Kidney (tissue), 14 donors: ENCODE results near the gene SLC18A3. TPM values are rescaled to one million over a fixed set of nuclear protein-coding genes. Genes with fewer than 3 reads are reported as not detected.

Experiments
- DNase-seq, 5 donors: peaks; one replicate each; pipeline ENCODE4 v3.0.0-alpha.2; 2013 to 2020
- FAIRE-seq: peaks from 2 replicates; lab custom pipeline; 2012; peaks lifted over from hg19 to GRCh38; lab: Jason Lieb, UNC
- H3K27ac ChIP-seq, 2 donors: one replicate each; pipeline ENCODE4 v1.7.0; 2013; ENCODE audit warnings: low read depth in 2 of 2, low read length in 2 of 2, inconsistent platforms in 1 of 2
- H3K27me3 ChIP-seq: one replicate; pipeline ENCODE4 v1.7.1; 2013; ENCODE audit warnings: low read length, inconsistent platforms; ENCODE audit not compliant: control insufficient read depth, insufficient read depth
- H3K36me3 ChIP-seq, 3 donors: one replicate each; pipeline versions ENCODE4 v1.7.0 to v1.7.1; 2013; ENCODE audit warnings: low read length in 3 of 3, control low read depth in 1 of 3, inconsistent platforms in 1 of 3; ENCODE audit not compliant: insufficient read depth in 3 of 3, control insufficient read depth in 2 of 3
- H3K4me1 ChIP-seq, 3 donors: one replicate each; pipeline versions ENCODE4 v1.7.0 to v1.7.1; 2013; ENCODE audit warnings: low read length in 3 of 3, inconsistent platforms in 1 of 3, low read depth in 1 of 3; ENCODE audit not compliant: control insufficient read depth in 2 of 3, insufficient read depth in 2 of 3
- H3K4me3 ChIP-seq, 3 donors: one replicate each; pipeline versions ENCODE4 v1.7.0 to v1.8.1; 2013; ENCODE audit warnings: low read length in 3 of 3, control low read depth in 1 of 3, inconsistent platforms in 1 of 3
- H3K9ac ChIP-seq, 3 donors: one replicate each; pipeline versions ENCODE4 v1.7.0 to v1.7.1; 2013; ENCODE audit warnings: low read length in 3 of 3, control low read depth in 1 of 3, inconsistent platforms in 1 of 3
- H3K9me3 ChIP-seq, 3 donors: one replicate each; pipeline versions ENCODE4 v1.7.0 to v1.7.1; 2013; ENCODE audit warnings: low read length in 3 of 3, control low read depth in 1 of 3, inconsistent platforms in 1 of 3; ENCODE audit not compliant: control insufficient read depth in 2 of 3, insufficient read depth in 1 of 3
- intact Hi-C: fragments of 100-400 bp; cut with DNase I; formaldehyde crosslinking; loops from one replicate; pipeline ENCODE4 v1.11.1; 2022
- polyA plus RNA-seq: library from polyadenylated mRNA; stranded (reverse); fragments of 350-450 nt; fragmentation: Illumina TruSeq; extraction: RNeasy Lipid Tissue Mini Kit (QIAGEN cat#74804); gene quantifications from one replicate; pipeline ENCODE4 v1.2.3, GENCODE V29; 2014; ENCODE audit warnings: low read depth, low replicate concordance; ENCODE audit not compliant: insufficient read depth
- total RNA-seq: library from RNA; stranded (reverse); fragmentation: NEBNext Ultra II Directional; extraction: Animal tissue kit (Norgen Biotek cat#: 25700); gene quantifications from one replicate; pipeline ENCODE4 v1.2.1, GENCODE V29; 2021
- TF ChIP-seq, protein P1 (sequence below): IDR thresholded peaks from 3 replicates; pipeline ENCODE4 v1.5.1; 2012; ENCODE audit warnings: mild to moderate bottlenecking, moderate library complexity, borderline replicate concordance; ENCODE audit not compliant: insufficient read depth; ENCODE audit errors: extremely low read depth
- donor health status: control.
- donor health status: control.
- donor health status: control.
- donor health status: control.
- donor health status: control.
- donor health status: DM: yes; HTN: yes; CAD: no.
- donor health status: Normal renal cell carcinoma (clear cell type).

Gene SLC18A3
- total and polyA plus RNA-seq, 2 donors from 2014 or later = not detected

DNA sequence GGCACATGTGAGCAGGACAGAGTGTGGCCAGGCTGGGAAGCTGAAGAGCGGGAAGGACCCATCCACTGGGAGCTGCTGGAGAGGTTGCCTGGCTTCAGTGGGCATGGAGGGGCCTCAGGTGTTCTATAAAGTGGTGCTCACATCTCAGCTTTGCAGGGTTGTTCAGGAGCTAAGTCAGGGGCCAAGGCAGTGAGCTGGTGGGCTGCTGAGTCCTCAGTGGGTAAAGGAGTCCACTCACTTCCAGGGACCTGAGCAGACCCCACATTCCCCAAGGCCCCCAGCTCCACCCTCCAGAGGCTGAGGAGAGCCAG, 40.6 kb downstream of the SLC18A3 start:
- Histone ChIP-seq H3K9ac (no peak overlapping the region), H3K27ac (no peak overlapping the region), H3K4me3 (no peak overlapping the region), H3K36me3 (no peaks in the 10 kb centered on the region), H3K4me1 (no peaks in the 10 kb centered on the region), H3K27me3 (no peaks in the 10 kb centered on the region), H3K9me3 (no peaks in the 10 kb centered on the region)
- intact Hi-C loops = no loop called here
- TF ChIP-seq, protein P1, sequence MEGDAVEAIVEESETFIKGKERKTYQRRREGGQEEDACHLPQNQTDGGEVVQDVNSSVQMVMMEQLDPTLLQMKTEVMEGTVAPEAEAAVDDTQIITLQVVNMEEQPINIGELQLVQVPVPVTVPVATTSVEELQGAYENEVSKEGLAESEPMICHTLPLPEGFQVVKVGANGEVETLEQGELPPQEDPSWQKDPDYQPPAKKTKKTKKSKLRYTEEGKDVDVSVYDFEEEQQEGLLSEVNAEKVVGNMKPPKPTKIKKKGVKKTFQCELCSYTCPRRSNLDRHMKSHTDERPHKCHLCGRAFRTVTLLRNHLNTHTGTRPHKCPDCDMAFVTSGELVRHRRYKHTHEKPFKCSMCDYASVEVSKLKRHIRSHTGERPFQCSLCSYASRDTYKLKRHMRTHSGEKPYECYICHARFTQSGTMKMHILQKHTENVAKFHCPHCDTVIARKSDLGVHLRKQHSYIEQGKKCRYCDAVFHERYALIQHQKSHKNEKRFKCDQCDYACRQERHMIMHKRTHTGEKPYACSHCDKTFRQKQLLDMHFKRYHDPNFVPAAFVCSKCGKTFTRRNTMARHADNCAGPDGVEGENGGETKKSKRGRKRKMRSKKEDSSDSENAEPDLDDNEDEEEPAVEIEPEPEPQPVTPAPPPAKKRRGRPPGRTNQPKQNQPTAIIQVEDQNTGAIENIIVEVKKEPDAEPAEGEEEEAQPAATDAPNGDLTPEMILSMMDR = no peak
- DNase-seq = no peak
- no peak for FAIRE-seq

DNA sequence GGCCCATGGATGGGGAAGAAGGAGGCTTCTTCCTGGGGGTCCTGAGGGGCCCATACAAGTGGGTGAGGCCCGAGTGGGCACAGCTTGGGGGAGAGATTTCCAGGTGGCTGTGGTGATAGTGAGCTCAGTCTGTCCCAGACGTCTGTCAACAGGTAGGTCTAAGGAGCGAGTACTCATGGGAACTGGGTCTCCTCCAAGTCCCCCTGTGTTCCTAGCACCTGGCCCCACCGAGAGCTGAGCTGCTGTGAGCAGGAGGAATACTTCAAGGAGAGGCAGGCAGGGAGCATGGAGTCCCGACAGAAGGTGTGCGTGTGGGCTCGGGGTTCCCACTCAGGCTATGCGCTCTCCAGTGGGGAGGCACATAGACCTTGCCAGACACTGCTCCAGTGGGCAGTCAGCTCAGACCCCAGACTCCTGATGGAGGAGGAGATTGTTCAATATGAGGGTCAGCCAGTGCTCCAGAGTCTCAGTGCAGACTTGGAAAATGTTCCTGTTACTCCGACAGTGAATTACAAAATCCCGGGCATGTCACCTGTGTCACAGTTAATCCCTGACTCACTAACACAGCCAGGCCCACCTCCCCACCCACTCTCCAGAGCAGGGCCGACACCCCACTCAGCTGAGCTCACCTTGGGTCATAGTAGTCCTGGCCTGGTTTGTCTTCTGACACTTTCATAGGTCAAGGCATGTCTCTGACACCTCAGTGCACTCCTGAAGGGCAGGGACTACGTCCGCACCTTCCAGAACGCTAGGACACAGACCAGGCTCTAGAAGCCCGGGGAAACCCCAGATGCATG, 41.1 kb downstream of the SLC18A3 start:
- H3K9me3 ChIP-seq = no peaks in the 10 kb centered on the region
- no peak overlapping the region for H3K4me3 ChIP-seq
- H3K36me3 ChIP-seq = no peaks in the 10 kb centered on the region
- TF ChIP-seq, protein P1 = no peak
- DNase-seq (no peak), FAIRE-seq (no peak)
- no peak overlapping the region for H3K9ac ChIP-seq
- no peak overlapping the region for H3K27ac ChIP-seq
- no peaks in the 10 kb centered on the region for H3K27me3 ChIP-seq
- no peaks in the 10 kb centered on the region for H3K4me1 ChIP-seq
- intact Hi-C loops = no loop called here

DNA sequence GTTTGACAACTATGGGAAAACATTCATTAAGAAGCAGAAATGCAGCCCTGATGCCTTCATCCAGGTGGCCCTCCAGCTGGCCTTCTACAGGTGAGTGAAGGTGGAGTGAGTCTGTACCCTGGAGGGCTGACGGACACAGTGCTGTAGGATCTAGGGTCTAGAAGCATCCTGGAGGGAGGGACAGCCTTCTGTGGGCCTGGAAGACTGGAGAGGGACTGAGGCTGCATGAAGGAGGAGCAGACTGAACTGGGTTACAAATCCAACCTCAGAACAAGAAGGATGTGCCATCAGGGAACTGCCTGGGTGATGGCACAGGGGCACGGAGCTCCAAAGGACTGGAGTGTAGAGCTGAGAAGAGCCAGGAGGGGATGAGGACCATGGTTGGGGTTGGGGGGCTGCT, 41.8 kb downstream of the SLC18A3 start:
- Histone ChIP-seq H3K9ac (no peak overlapping the region), H3K36me3 (no peaks in the 10 kb centered on the region), H3K4me1 (no peaks in the 10 kb centered on the region), H3K9me3 (no peaks in the 10 kb centered on the region), H3K27ac (no peak overlapping the region), H3K4me3 (no peak overlapping the region), H3K27me3 (no peaks in the 10 kb centered on the region)
- TF ChIP-seq, protein P1 = no peak
- no peak for FAIRE-seq
- intact Hi-C loops = no loop called here
- DNase-seq = no peak
